SK-N-SH (cell line): Measurements from ENCODE around the gene RAI14. TPM values are rescaled to one million over a fixed set of nuclear protein-coding genes. Genes with fewer than 3 reads are reported as not detected.

Experiments
- CTCF ChIA-PET: fragments of 300-600, 350-600 bp; formaldehyde crosslinking; extraction: SDS; loops from one replicate; lab custom pipeline; 2021; lab: Yijun Ruan, JAX
- POLR2A ChIA-PET: fragments of 350-600 bp; sonication (Branson Sonifier 250); formaldehyde crosslinking; extraction: SDS; loops from one replicate; lab custom pipeline; 2020; ENCODE audit warnings: antibody characterized with exemption, inconsistent platforms; lab: Yijun Ruan, JAX
- DNase-seq: peaks from one replicate; pipeline ENCODE4 v3.0.0; 2012
- H2AFZ ChIP-seq: fragments of 200-600 bp; sonication (generic); 2 replicates; pipeline ENCODE4 v1.8.1; 2016; ENCODE audit warnings: antibody characterized with exemption, mild to moderate bottlenecking, low read depth
- H3F3A ChIP-seq: fragments of 200-600 bp; sonication (generic); replicated peaks from 2 replicates; pipeline ENCODE3; 2016; ENCODE audit warnings: antibody characterized with exemption, mild to moderate bottlenecking; ENCODE audit not compliant: insufficient read depth
- H3K27ac ChIP-seq, 2 experiments: fragments of 200-500 bp in 1 of 2; fragments of 200-600 bp in 1 of 2; sonication (Bioruptor generic) in 1 of 2; sonication (generic), shearing (Covaris generic) in 1 of 2; 2 replicates each; pipeline versions ENCODE4 v1.5.1 to v1.6.1; 2014 to 2016; ENCODE audit warnings: low read depth in 2 of 2, inconsistent platforms in 1 of 2, low read length in 1 of 2, mild to moderate bottlenecking in 1 of 2, mixed read lengths in 1 of 2
- H3K27me3 ChIP-seq: fragments of 200-600 bp; sonication (generic), shearing (Covaris generic); 2 replicates; pipeline ENCODE4 v1.6.1; 2016; ENCODE audit warnings: mixed run types; ENCODE audit not compliant: insufficient read depth
- H3K36me3 ChIP-seq, 2 experiments: fragments of 200-500 bp in 1 of 2; fragments of 200-600 bp in 1 of 2; sonication (Bioruptor generic) in 1 of 2; sonication (generic) in 1 of 2; replicated peaks in 1 of 2; 2 replicates each; pipeline versions ENCODE3 to v1.5.1; 2014 to 2016; ENCODE audit warnings: low read length in 1 of 2, mild to moderate bottlenecking in 1 of 2; ENCODE audit not compliant: insufficient read depth in 2 of 2, control insufficient read depth in 1 of 2
- H3K4me1 ChIP-seq, 2 experiments: fragments of 200-500 bp in 1 of 2; fragments of 200-600 bp in 1 of 2; sonication (Bioruptor generic) in 1 of 2; sonication (generic), shearing (Covaris generic) in 1 of 2; 2 replicates each; pipeline versions ENCODE4 v1.5.1 to v1.6.1; 2014 to 2016; ENCODE audit warnings: low read depth in 1 of 2, low read length in 1 of 2, mixed run types in 1 of 2; ENCODE audit not compliant: insufficient read depth in 2 of 2, control insufficient read depth in 1 of 2
- H3K4me2 ChIP-seq: fragments of 200-600 bp; sonication (generic), shearing (Covaris generic); 2 replicates; pipeline ENCODE4 v1.6.1; 2017; ENCODE audit warnings: mixed run types
- H3K4me3 ChIP-seq, 2 experiments: fragments of 200-500 bp in 1 of 2; fragments of 200-600 bp in 1 of 2; sonication (Bioruptor generic) in 1 of 2; sonication (generic), shearing (Covaris generic) in 1 of 2; 2 replicates each; pipeline versions ENCODE4 v1.5.1 to v1.8.1; 2014 to 2016; ENCODE audit warnings: low read depth in 2 of 2, inconsistent platforms in 1 of 2, low read length in 1 of 2, mild to moderate bottlenecking in 1 of 2, mixed read lengths in 1 of 2, moderate library complexity in 1 of 2
- H3K79me2 ChIP-seq: fragments of 200-600 bp; sonication (generic); 2 replicates; pipeline ENCODE4 v1.8.1; 2017; ENCODE audit warnings: mild to moderate bottlenecking; ENCODE audit not compliant: insufficient read depth
- H3K9ac ChIP-seq: fragments of 200-600 bp; sonication (generic); 2 replicates; pipeline ENCODE4 v1.6.1; 2017; ENCODE audit warnings: mixed run types
- H3K9me2 ChIP-seq: fragments of 200-600 bp; sonication (generic); 2 replicates; pipeline ENCODE4 v1.6.1; 2017; ENCODE audit warnings: mixed run types
- H3K9me3 ChIP-seq: fragments of 200-600 bp; sonication (generic); 2 replicates; pipeline ENCODE4 v1.6.1; 2017; ENCODE audit warnings: mixed run types, mild to moderate bottlenecking, moderate library complexity
- H4K20me1 ChIP-seq: fragments of 200-600 bp; sonication (generic); 2 replicates; pipeline ENCODE4 v1.6.1; 2017; ENCODE audit warnings: mild to moderate bottlenecking, mixed run types; ENCODE audit not compliant: insufficient read depth
- CHD2 ChIP-seq: fragments of 150-350 bp; IDR thresholded peaks from 2 replicates; pipeline ENCODE4 v1.6.1; 2018; ENCODE audit warnings: low read length; ENCODE audit not compliant: partially characterized antibody
- ELF1 ChIP-seq: IDR thresholded peaks from 2 replicates; pipeline ENCODE4 v1.4.0; 2012
- EZH2phosphoT487 ChIP-seq: fragments of 200-600 bp; sonication (generic); IDR thresholded peaks from 2 replicates; pipeline ENCODE4 v1.6.1; 2017; ENCODE audit warnings: low read depth, mixed run types, mild to moderate bottlenecking, antibody characterized with exemption, moderate library complexity, borderline replicate concordance
- FOSL2 ChIP-seq: IDR thresholded peaks from 2 replicates; pipeline ENCODE4 v1.4.0; 2012; ENCODE audit warnings: low read depth, mild to moderate bottlenecking, moderate library complexity, borderline replicate concordance
- FOXJ3 ChIP-seq: sonication (generic); formaldehyde crosslinking; IDR thresholded peaks from 2 replicates; pipeline ENCODE4 v1.5.1; 2020; ENCODE audit warnings: mild to moderate bottlenecking, missing genetic modification reagents
- FOXM1 ChIP-seq: IDR thresholded peaks from 2 replicates; pipeline ENCODE4 v1.4.0; 2012; ENCODE audit warnings: low read depth, mild to moderate bottlenecking
- GATA2 ChIP-seq: sonication (generic); formaldehyde crosslinking; IDR thresholded peaks from 2 replicates; pipeline ENCODE4 v1.5.0; 2020; ENCODE audit warnings: mild to moderate bottlenecking, missing genetic modification reagents
- JUND ChIP-seq: IDR thresholded peaks from 2 replicates; pipeline ENCODE4 v1.4.0; 2012
- MEF2A ChIP-seq: IDR thresholded peaks from 2 replicates; pipeline ENCODE4 v1.4.0; 2012; ENCODE audit warnings: low read depth, borderline replicate concordance
- NFIC ChIP-seq: IDR thresholded peaks from 2 replicates; pipeline ENCODE4 v1.4.0; 2012; ENCODE audit warnings: borderline replicate concordance
- NRF1 ChIP-seq: IDR thresholded peaks from 2 replicates; pipeline ENCODE4 v1.6.1; 2012; ENCODE audit warnings: low read depth, mild to moderate bottlenecking, low read length
- RAD21 ChIP-seq: IDR thresholded peaks from 2 replicates; pipeline ENCODE4 v1.6.1; 2012; ENCODE audit warnings: mild to moderate bottlenecking, low read length
- SIN3A ChIP-seq: IDR thresholded peaks from 2 replicates; pipeline ENCODE4 v1.6.1; 2012; ENCODE audit warnings: low read depth, mild to moderate bottlenecking, low read length, moderate library complexity, borderline replicate concordance
- SMC3 ChIP-seq: IDR thresholded peaks from 2 replicates; pipeline ENCODE4 v1.6.1; 2012; ENCODE audit warnings: low read depth, low read length, improper control_type of control experiment
- TCF12 ChIP-seq: IDR thresholded peaks from 2 replicates; pipeline ENCODE4 v1.4.0; 2012
- WGBS: methylation state at CpG from one replicate; pipeline ENCODE4 v1.1.6; 2017; ENCODE audit warnings: low lambda C conversion rate; 5-methylcytosine and 5-hydroxymethylcytosine counted together
- polyA plus RNA-seq, 3 experiments: library from polyadenylated mRNA; depleted of rRNA; stranded (reverse); fragments of >200 nt; gene quantifications; 2 replicates each; pipeline ENCODE4 v1.2.3, GENCODE V29; 2012
- TF ChIP-seq, protein P1 (sequence below): IDR thresholded peaks from 2 replicates; pipeline ENCODE4 v1.4.0; 2012; ENCODE audit warnings: low read depth, borderline replicate concordance
- TF ChIP-seq, protein P2 (sequence below): IDR thresholded peaks from 2 replicates; pipeline ENCODE4 v1.4.0; 2012; ENCODE audit warnings: low read depth
- TF ChIP-seq, protein P3 (sequence below): fragments of 150-350 bp; IDR thresholded peaks from 2 replicates; pipeline ENCODE4 v1.6.1; 2016; ENCODE audit warnings: mild to moderate bottlenecking, low read depth, low read length
- TF ChIP-seq, protein P4 (sequence below): IDR thresholded peaks from 2 replicates; pipeline ENCODE4 v1.4.0; 2012; ENCODE audit warnings: low read depth, borderline replicate concordance
- TF ChIP-seq, protein P5 (sequence below): fragments of 200-600 bp; sonication (generic); IDR thresholded peaks from 2 replicates; pipeline ENCODE4 v1.6.1; 2017; ENCODE audit warnings: antibody characterized with exemption, mild to moderate bottlenecking, moderate library complexity
- TF ChIP-seq, protein P6 (sequence below): IDR thresholded peaks from 2 replicates; pipeline ENCODE4; 2012

Gene RAI14
- polyA plus RNA-seq, 1 of the 3 experiments (the other 2 are of a cell fraction): 53.2 TPM

DNA sequence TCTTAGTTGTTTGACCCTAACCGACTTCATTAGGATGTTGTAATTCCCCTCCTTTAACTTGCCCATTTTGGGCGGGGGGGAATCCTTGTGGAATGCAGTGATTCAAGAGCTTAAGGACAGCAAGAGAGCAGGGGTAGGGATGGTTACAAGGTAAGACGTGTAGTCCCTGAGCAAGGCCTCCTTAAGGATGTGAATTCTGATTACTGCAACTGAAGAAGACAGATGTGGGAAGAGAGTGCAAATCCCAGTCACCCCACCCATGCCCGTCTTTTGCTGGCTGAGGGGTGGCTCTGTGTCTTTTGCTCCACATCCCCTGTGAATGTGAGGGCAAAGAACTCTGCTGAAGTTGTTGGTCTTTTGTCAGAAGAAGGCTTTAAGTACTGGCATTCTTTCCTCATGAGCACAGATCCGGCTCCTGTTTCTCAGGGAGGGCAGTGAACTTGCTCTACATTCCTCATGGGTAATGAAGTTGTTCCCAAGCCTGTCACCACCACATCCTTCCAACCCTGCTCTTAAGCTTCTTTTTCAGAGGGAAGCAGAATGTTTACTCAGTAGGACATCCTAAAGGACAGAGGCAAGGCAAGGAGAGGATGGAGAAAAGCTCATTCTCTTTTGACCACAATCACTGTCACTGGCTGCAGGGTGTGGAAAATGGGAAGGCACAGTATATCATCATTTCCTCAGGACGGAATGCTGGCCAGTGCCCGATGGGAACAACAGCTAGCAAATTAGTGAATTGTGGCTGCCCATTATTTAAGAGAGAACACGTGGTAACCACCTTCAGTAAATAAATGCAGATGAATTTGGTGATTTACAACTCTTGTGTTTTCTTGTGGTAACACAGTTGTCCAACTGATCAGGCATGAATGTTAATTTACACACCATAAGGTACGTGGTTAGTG, 61.5 kb downstream of the RAI14 start:
- H3K4me1 ChIP-seq: peaks cover 0 to 46% of the 10 kb centered on the region in 2 experiments; a peak in 2 of 4 replicates
- H3K9me2 ChIP-seq: no peaks in the 10 kb centered on the region
- ChIA-PET CTCF (no interaction called here), POLR2A (no interaction called here)
- H4K20me1 ChIP-seq: no peaks in the 10 kb centered on the region
- 19% methylated on average over 9 of the region's 9 CpGs for WGBS
- H3K4me3 ChIP-seq: peak overlapping the region in 1 of 2 experiments; percentile 38; a peak in 2 of 4 replicates
- H3K9me3 ChIP-seq: no peaks in the 10 kb centered on the region
- no peak overlapping the region for H2AFZ ChIP-seq
- H3F3A ChIP-seq: peaks cover 34% of the 10 kb centered on the region
- H3K79me2 ChIP-seq: peaks cover 89% of the 10 kb centered on the region
- H3K4me2 ChIP-seq: peak overlapping the region; percentile 80
- H3K36me3 ChIP-seq: peaks cover 0 to 17% of the 10 kb centered on the region in 2 experiments
- H3K27me3 ChIP-seq: no peaks in the 10 kb centered on the region
- no peak for DNase-seq
- peak overlapping the region; percentile 77 for H3K9ac ChIP-seq
- H3K27ac ChIP-seq: peak overlapping the region; percentile 58 to 99; a peak in 3 of 4 replicates
- TF ChIP-seq NRF1: no peak
- peak; percentile 38; the same call in 1 of the 2 replicates for TF ChIP-seq SIN3A
- TF ChIP-seq NFIC: peak; percentile 18; the same call in 1 of the 2 replicates
- TF ChIP-seq FOXM1: no peak
- TF ChIP-seq EZH2phosphoT487: no peak
- TF ChIP-seq, protein P1, sequence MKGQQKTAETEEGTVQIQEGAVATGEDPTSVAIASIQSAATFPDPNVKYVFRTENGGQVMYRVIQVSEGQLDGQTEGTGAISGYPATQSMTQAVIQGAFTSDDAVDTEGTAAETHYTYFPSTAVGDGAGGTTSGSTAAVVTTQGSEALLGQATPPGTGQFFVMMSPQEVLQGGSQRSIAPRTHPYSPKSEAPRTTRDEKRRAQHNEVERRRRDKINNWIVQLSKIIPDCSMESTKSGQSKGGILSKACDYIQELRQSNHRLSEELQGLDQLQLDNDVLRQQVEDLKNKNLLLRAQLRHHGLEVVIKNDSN: no peak
- TF ChIP-seq, protein P2, sequence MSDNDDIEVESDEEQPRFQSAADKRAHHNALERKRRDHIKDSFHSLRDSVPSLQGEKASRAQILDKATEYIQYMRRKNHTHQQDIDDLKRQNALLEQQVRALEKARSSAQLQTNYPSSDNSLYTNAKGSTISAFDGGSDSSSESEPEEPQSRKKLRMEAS: no peak
- TF ChIP-seq FOSL2: peak; percentile 52; the same call in 1 of the 2 replicates
- TF ChIP-seq SMC3: no peak; the same call in 1 of the 2 replicates
- TF ChIP-seq, protein P3, sequence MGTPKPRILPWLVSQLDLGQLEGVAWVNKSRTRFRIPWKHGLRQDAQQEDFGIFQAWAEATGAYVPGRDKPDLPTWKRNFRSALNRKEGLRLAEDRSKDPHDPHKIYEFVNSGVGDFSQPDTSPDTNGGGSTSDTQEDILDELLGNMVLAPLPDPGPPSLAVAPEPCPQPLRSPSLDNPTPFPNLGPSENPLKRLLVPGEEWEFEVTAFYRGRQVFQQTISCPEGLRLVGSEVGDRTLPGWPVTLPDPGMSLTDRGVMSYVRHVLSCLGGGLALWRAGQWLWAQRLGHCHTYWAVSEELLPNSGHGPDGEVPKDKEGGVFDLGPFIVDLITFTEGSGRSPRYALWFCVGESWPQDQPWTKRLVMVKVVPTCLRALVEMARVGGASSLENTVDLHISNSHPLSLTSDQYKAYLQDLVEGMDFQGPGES: no peak
- TF ChIP-seq, protein P4, sequence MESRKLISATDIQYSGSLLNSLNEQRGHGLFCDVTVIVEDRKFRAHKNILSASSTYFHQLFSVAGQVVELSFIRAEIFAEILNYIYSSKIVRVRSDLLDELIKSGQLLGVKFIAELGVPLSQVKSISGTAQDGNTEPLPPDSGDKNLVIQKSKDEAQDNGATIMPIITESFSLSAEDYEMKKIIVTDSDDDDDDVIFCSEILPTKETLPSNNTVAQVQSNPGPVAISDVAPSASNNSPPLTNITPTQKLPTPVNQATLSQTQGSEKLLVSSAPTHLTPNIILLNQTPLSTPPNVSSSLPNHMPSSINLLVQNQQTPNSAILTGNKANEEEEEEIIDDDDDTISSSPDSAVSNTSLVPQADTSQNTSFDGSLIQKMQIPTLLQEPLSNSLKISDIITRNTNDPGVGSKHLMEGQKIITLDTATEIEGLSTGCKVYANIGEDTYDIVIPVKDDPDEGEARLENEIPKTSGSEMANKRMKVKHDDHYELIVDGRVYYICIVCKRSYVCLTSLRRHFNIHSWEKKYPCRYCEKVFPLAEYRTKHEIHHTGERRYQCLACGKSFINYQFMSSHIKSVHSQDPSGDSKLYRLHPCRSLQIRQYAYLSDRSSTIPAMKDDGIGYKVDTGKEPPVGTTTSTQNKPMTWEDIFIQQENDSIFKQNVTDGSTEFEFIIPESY: no peak
- no peak for TF ChIP-seq CHD2
- no peak for TF ChIP-seq GATA2 (CRISPR knock-in tag)
- peak; percentile 35; the same call in 1 of the 2 replicates for TF ChIP-seq JUND
- no peak for TF ChIP-seq RAD21
- TF ChIP-seq, protein P5, sequence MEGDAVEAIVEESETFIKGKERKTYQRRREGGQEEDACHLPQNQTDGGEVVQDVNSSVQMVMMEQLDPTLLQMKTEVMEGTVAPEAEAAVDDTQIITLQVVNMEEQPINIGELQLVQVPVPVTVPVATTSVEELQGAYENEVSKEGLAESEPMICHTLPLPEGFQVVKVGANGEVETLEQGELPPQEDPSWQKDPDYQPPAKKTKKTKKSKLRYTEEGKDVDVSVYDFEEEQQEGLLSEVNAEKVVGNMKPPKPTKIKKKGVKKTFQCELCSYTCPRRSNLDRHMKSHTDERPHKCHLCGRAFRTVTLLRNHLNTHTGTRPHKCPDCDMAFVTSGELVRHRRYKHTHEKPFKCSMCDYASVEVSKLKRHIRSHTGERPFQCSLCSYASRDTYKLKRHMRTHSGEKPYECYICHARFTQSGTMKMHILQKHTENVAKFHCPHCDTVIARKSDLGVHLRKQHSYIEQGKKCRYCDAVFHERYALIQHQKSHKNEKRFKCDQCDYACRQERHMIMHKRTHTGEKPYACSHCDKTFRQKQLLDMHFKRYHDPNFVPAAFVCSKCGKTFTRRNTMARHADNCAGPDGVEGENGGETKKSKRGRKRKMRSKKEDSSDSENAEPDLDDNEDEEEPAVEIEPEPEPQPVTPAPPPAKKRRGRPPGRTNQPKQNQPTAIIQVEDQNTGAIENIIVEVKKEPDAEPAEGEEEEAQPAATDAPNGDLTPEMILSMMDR: no peak
- no peak for TF ChIP-seq ELF1
- TF ChIP-seq, protein P6, sequence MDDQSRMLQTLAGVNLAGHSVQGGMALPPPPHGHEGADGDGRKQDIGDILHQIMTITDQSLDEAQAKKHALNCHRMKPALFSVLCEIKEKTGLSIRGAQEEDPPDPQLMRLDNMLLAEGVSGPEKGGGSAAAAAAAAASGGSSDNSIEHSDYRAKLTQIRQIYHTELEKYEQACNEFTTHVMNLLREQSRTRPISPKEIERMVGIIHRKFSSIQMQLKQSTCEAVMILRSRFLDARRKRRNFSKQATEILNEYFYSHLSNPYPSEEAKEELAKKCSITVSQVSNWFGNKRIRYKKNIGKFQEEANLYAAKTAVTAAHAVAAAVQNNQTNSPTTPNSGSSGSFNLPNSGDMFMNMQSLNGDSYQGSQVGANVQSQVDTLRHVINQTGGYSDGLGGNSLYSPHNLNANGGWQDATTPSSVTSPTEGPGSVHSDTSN: peak; percentile 60
- TF ChIP-seq MEF2A: no peak
- no peak for TF ChIP-seq FOXJ3 (CRISPR knock-in tag)
- TF ChIP-seq TCF12: peak; percentile 66
